HepG2 (cell line): Measurements from ENCODE around the gene PTH1R. TPM values are rescaled to one million over a fixed set of nuclear protein-coding genes. Genes with fewer than 3 reads are reported as not detected.
A peak's percentile ranks its signal among the peaks of the same experiment; 100 is the strongest.

Source experiments
- ATAC-seq: fragments of 200-7000 bp; cut with Tn5 transposase; 3 replicates; pipeline ENCODE4 v1.9.1; 2020; ENCODE audit warnings: mild to moderate bottlenecking, moderate library complexity
- BruUV-seq: library from RNA; stranded (reverse); fragments of 400-500 nt; replicated peaks from 2 replicates; lab custom pipeline; 2021; lab: Mats Ljungman, UMichigan
- CTCF ChIA-PET: fragments of 300-600 bp; formaldehyde crosslinking; extraction: SDS; loops from one replicate; lab custom pipeline; 2021; ENCODE audit warnings: low total read pairs, inconsistent platforms, low intra/inter-chr PET ratio; lab: Yijun Ruan, JAX
- POLR2A ChIA-PET: fragments of 350-600 bp; sonication (Branson Sonifier 250); formaldehyde crosslinking; loops from one replicate; lab custom pipeline; 2020; ENCODE audit warnings: antibody characterized with exemption, inconsistent platforms; lab: Yijun Ruan, JAX
- DNase-seq: peaks from one replicate; pipeline ENCODE4 v3.0.0-alpha.2; 2015; ENCODE audit warnings: low spot score
- FAIRE-seq: peaks from 3 replicates; lab custom pipeline; 2011; peaks lifted over from hg19 to GRCh38; lab: Jason Lieb, UNC
- H2AFZ ChIP-seq: one replicate; pipeline ENCODE4 v1.6.1; 2011; ENCODE audit warnings: low read length, inconsistent platforms
- H3K27ac ChIP-seq: fragments of 300-600 bp; 3 replicates; pipeline ENCODE4 v1.8.0; 2011; ENCODE audit warnings: mixed run types, mild to moderate bottlenecking, mixed read lengths, low read length, inconsistent platforms; ENCODE audit not compliant: insufficient read depth; ENCODE audit errors: extremely low read length
- H3K27me3 ChIP-seq, 2 experiments: fragments of 200-600 bp in 1 of 2; 2 replicates in 1 of 2; 3 replicates in 1 of 2; pipeline versions ENCODE4 v1.6.0 to v1.8.0; 2011; ENCODE audit warnings: low read length in 2 of 2, mild to moderate bottlenecking in 2 of 2, moderate library complexity in 2 of 2, inconsistent platforms in 1 of 2; ENCODE audit not compliant: insufficient read depth in 2 of 2, control insufficient read depth in 1 of 2
- H3K36me3 ChIP-seq, 2 experiments: fragments of 200-600 bp in 1 of 2; replicated peaks in 1 of 2; 2 replicates in 1 of 2; 3 replicates in 1 of 2; pipeline versions ENCODE4 v1.5.1 to v1.8.0; 2011; ENCODE audit warnings: low read length in 2 of 2, inconsistent platforms in 1 of 2; ENCODE audit not compliant: insufficient read depth in 2 of 2, control insufficient read depth in 1 of 2
- H3K4me1 ChIP-seq: 2 replicates; pipeline ENCODE4 v1.5.1; 2012; ENCODE audit warnings: low read length, inconsistent platforms; ENCODE audit not compliant: insufficient read depth
- H3K4me2 ChIP-seq: 2 replicates; pipeline ENCODE4 v1.6.0; 2011; ENCODE audit warnings: low read depth, low read length, inconsistent platforms
- H3K4me3 ChIP-seq, 3 experiments: fragments of 200-600 bp in 1 of 3; sonication (generic), shearing (Covaris generic) in 1 of 3; replicated peaks in 1 of 3; 2 replicates each; pipeline ENCODE4 v1.5.1; 2011 to 2016; ENCODE audit warnings: low read length in 3 of 3, inconsistent platforms in 2 of 3, low read depth in 2 of 3, mild to moderate bottlenecking in 2 of 3, control low read depth in 1 of 3, mixed read lengths in 1 of 3; ENCODE audit not compliant: insufficient read depth in 1 of 3
- H3K79me2 ChIP-seq: one replicate; pipeline ENCODE4 v1.6.1; 2011; ENCODE audit warnings: low read length, inconsistent platforms; ENCODE audit not compliant: insufficient read depth
- H3K9ac ChIP-seq: 2 replicates; pipeline ENCODE4 v1.6.0; 2011; ENCODE audit warnings: mild to moderate bottlenecking, low read depth, low read length, inconsistent platforms; ENCODE audit not compliant: insufficient read depth
- H3K9me3 ChIP-seq: 2 replicates; pipeline ENCODE4 v1.5.1; 2012; ENCODE audit warnings: mild to moderate bottlenecking, low read length
- H4K20me1 ChIP-seq: 2 replicates; pipeline ENCODE4 v1.6.0; 2011; ENCODE audit warnings: inconsistent platforms, mild to moderate bottlenecking, low read length, moderate library complexity; ENCODE audit not compliant: insufficient read depth
- CERS6 ChIP-seq: sonication (generic); formaldehyde crosslinking; IDR thresholded peaks from 2 replicates; pipeline ENCODE4 v1.5.0; 2020; ENCODE audit warnings: missing genetic modification reagents
- CREM ChIP-seq, 2 experiments: sonication (generic) in 1 of 2; formaldehyde crosslinking in 1 of 2; IDR thresholded peaks; 2 replicates each; pipeline versions ENCODE4 v1.4.0 to v1.6.1; 2016 to 2020; ENCODE audit warnings: antibody characterized with exemption in 1 of 2, mild to moderate bottlenecking in 1 of 2, missing genetic modification reagents in 1 of 2
- HOXA5 ChIP-seq: sonication (generic); formaldehyde crosslinking; IDR thresholded peaks from 2 replicates; pipeline ENCODE4 v1.4.0; 2020; ENCODE audit warnings: missing genetic modification reagents
- MAX ChIP-seq: IDR thresholded peaks from 2 replicates; pipeline ENCODE4 v1.6.1; 2012; ENCODE audit warnings: inconsistent platforms
- NCOA1 ChIP-seq: sonication (generic); formaldehyde crosslinking; IDR thresholded peaks from 2 replicates; pipeline ENCODE4 v1.9.0; 2021; ENCODE audit warnings: missing genetic modification reagents
- NFAT5 ChIP-seq: sonication (generic); formaldehyde crosslinking; IDR thresholded peaks from 2 replicates; pipeline ENCODE4 v1.4.0; 2020; ENCODE audit warnings: missing genetic modification reagents
- SMAD9 ChIP-seq: sonication (generic); formaldehyde crosslinking; IDR thresholded peaks from 2 replicates; pipeline ENCODE4 v1.5.1; 2020; ENCODE audit warnings: mild to moderate bottlenecking, missing genetic modification reagents
- ZNF180 ChIP-seq: sonication (generic); formaldehyde crosslinking; IDR thresholded peaks from 2 replicates; pipeline ENCODE4 v1.4.0; 2020; ENCODE audit warnings: low read depth, missing genetic modification reagents, borderline replicate concordance
- ZNF576 ChIP-seq: sonication (generic); formaldehyde crosslinking; IDR thresholded peaks from 2 replicates; pipeline ENCODE4 v1.4.0; 2020; ENCODE audit warnings: mild to moderate bottlenecking, missing genetic modification reagents
- ZNF589 ChIP-seq: sonication (generic); formaldehyde crosslinking; conservative IDR thresholded peaks from 2 replicates; pipeline ENCODE4 v1.8.0; 2022; ENCODE audit warnings: mild to moderate bottlenecking, moderate library complexity, missing genetic modification reagents
- ZSCAN12 ChIP-seq: sonication (generic); formaldehyde crosslinking; IDR thresholded peaks from 2 replicates; pipeline ENCODE4 v1.9.0; 2021; ENCODE audit warnings: mild to moderate bottlenecking, missing genetic modification reagents
- WGBS: methylation state at CpG from one replicate; pipeline ENCODE4 v1.1.6; 2017; ENCODE audit warnings: low lambda C conversion rate; 5-methylcytosine and 5-hydroxymethylcytosine counted together
- in situ Hi-C: cut with HindIII; loops from 2 replicates; pipeline ENCODE4 v1.10.0; 2017; ENCODE audit warnings: low pct_unique_long_range_greater_than_20kb; ENCODE audit not compliant: extremely low pct_ligation_motif_present
- intact Hi-C: fragments of 100-400 bp; cut with micrococcal nuclease; formaldehyde crosslinking; loops from one replicate; pipeline ENCODE4 v1.10.0; 2022; ENCODE audit not compliant: unreplicated experiment
- polyA plus RNA-seq, 8 experiments: library from polyadenylated mRNA; depleted of rRNA in 3 of 8; stranded (reverse) in 7 of 8; unstranded in 1 of 8; fragments of >200 nt; fragmentation: Illumina TruSeq in 4 of 8; extraction: Trizol in 4 of 8; gene quantifications; 2 replicates each; pipeline versions ENCODE4 v1.2.1 to v1.2.3, GENCODE V29; 2011 to 2016; ENCODE audit warnings: low read depth in 4 of 8, missing spikeins in 1 of 8, mixed read lengths in 1 of 8; ENCODE audit not compliant: insufficient read depth in 1 of 8
- total RNA-seq, 5 experiments: library from RNA; depleted of rRNA; stranded (reverse); fragments of >200 nt; fragmentation: Illumina TruSeq; extraction: Trizol; gene quantifications; 2 replicates each; pipeline ENCODE4 v1.2.3, GENCODE V29; 2016; ENCODE audit warnings: low read depth in 1 of 5

PTH1R gene
- total and polyA plus RNA-seq, 2 of the 13 experiments (the other 11 are each of a cell fraction or from before 2014, with no cell fraction given), result not detected

- H4K20me1 ChIP-seq, result no peaks in the 10 kb centered on the region
Measured at GRCh38 chr3:46844397-46844796, 33.1 kb upstream of the PTH1R start.

GRCh38 chr3:46844881-46845312 is 32.6 kb upstream of the PTH1R start:
- no peak overlapping the region for H3K9ac ChIP-seq
- no peaks in the 10 kb centered on the region for H4K20me1 ChIP-seq
- H3K4me2 ChIP-seq, result peak overlapping the region; percentile 61
- intact Hi-C loops (no loop called here), in situ Hi-C loops (no loop called here)
- no peak for DNase-seq
- 44% methylated on average over 11 of the region's 11 CpGs for WGBS
- no peaks in the 10 kb centered on the region for H3K79me2 ChIP-seq
- no peak for FAIRE-seq
- peaks cover 18% of the 10 kb centered on the region for H3K9me3 ChIP-seq
- ChIA-PET POLR2A (no interaction called here), CTCF (no interaction called here)
- no peaks in the 10 kb centered on the region for H3K36me3 ChIP-seq
- H3K27ac ChIP-seq, result no peak overlapping the region
- H3K4me1 ChIP-seq, result peaks cover 17% of the 10 kb centered on the region
- no peak overlapping the region for H2AFZ ChIP-seq
- BruUV-seq, result no TSS peak
- ATAC-seq, result no peak
- peak overlapping the region in 1 of 3 experiments; percentile 52; a peak in 1 of 6 replicates for H3K4me3 ChIP-seq
- no peaks in the 10 kb centered on the region; a peak in 1 of 5 replicates for H3K27me3 ChIP-seq
- TF ChIP-seq HOXA5 (CRISPR knock-in tag) (no peak), ZNF180 (no peak), CERS6 (CRISPR knock-in tag) (no peak), MAX (no peak), ZNF576 (no peak), ZNF589 (CRISPR knock-in tag) (no peak), NFAT5 (CRISPR knock-in tag) (no peak), NCOA1 (CRISPR knock-in tag) (no peak)

More at GRCh38 chr3:46844397-46844796, 33.1 kb upstream of the PTH1R start:
- H3K36me3 ChIP-seq, result no peaks in the 10 kb centered on the region
- H3K4me1 ChIP-seq, result peaks cover 13% of the 10 kb centered on the region
- intact Hi-C loops, result no loop called here
- H3K4me3 ChIP-seq, result no peak overlapping the region
- H3K9ac ChIP-seq, result no peak overlapping the region
- ATAC-seq (no peak), DNase-seq (no peak), FAIRE-seq (no peak)
- peaks cover 18% of the 10 kb centered on the region for H3K9me3 ChIP-seq
- no peak overlapping the region for H2AFZ ChIP-seq
- no peaks in the 10 kb centered on the region; a peak in 1 of 5 replicates for H3K27me3 ChIP-seq
- no peak overlapping the region for H3K4me2 ChIP-seq
- no TSS peak for BruUV-seq
- 62% methylated on average over 3 of the region's 3 CpGs for WGBS
- no peaks in the 10 kb centered on the region for H3K79me2 ChIP-seq
- no peak overlapping the region for H3K27ac ChIP-seq
- CTCF ChIA-PET, result no interaction called here
- POLR2A ChIA-PET, result no interaction called here
- in situ Hi-C loops, result no loop called here
- TF ChIP-seq CREM (IDR thresholded peaks at IDR 0.05) (no peak), CREM (CRISPR knock-in tag; IDR thresholded peaks at IDR 0.05) (no peak), ZSCAN12 (CRISPR knock-in tag) (no peak), SMAD9 (CRISPR knock-in tag) (no peak)
